GM12865 (cell line): ENCODE data around the gene MICAL2.

Experiments
- DNase-seq: peaks from one replicate; pipeline ENCODE4 v3.0.0; 2010; ENCODE audit warnings: low read depth
- H3K4me3 ChIP-seq: 2 replicates; pipeline ENCODE4 v1.5.1; 2011; ENCODE audit warnings: mild to moderate bottlenecking, low read depth, low read length, control low read depth
- CTCF ChIP-seq: IDR thresholded peaks from 2 replicates; pipeline ENCODE4 v1.5.1; 2011; ENCODE audit warnings: low read length, control low read depth, low read depth, inconsistent platforms; ENCODE audit not compliant: insufficient read depth; ENCODE audit errors: missing control alignments

Gene MICAL2

GRCh38 chr11:12267921-12268320 is 157.5 kb downstream of the MICAL2 start:
- no peak for DNase-seq
- H3K4me3 ChIP-seq, result no peak overlapping the region
- no peak for TF ChIP-seq CTCF

- no peak overlapping the region for H3K4me3 ChIP-seq
- DNase-seq, result no peak
- no peak for TF ChIP-seq CTCF
Measured at GRCh38 chr11:12269104-12269441, 158.7 kb downstream of the MICAL2 start.

DNA sequence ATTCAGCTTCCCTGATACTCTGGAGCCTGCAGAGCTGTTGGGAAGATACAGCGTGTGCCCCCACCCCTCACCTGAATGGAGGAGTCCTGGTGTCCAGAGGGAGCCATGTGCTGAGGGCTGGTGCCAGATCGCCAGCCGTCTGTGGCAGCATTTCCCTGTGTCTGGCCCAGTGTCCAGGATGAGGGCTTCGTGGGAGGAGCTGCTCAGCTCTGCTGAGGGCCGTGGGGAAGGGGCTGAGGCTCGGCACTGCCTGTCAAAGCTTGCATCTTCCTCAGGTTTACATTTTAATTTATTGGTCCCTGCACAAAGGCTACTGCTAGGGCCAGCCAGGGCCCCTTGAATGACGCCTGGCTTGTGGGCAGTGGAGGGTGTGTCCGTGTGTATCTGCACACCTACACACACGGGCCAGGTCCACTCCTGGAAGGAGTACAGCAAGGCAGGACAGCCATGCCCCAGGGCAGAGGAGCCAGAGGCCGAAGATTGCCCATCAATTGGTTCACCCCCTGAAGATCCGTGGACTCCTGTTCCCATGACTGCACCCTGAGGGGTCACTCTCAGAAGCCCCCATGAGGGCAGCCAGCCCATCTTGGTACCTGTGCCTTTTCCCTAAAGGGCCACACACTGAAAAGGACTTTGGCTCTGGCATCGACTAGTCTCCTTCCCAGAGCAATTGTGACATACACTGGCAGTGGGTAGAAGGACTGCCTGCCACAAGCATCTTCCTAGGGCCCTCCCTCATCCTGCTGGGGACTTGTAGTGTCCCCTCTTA is 159.2 kb downstream of the MICAL2 start:
- no peak for TF ChIP-seq CTCF
- no peak overlapping the region for H3K4me3 ChIP-seq
- DNase-seq, result no peak

GRCh38 chr11:12270215-12270797 is 159.9 kb downstream of the MICAL2 start:
- TF ChIP-seq CTCF, result no peak
- H3K4me3 ChIP-seq, result no peak overlapping the region
- no peak for DNase-seq

DNA sequence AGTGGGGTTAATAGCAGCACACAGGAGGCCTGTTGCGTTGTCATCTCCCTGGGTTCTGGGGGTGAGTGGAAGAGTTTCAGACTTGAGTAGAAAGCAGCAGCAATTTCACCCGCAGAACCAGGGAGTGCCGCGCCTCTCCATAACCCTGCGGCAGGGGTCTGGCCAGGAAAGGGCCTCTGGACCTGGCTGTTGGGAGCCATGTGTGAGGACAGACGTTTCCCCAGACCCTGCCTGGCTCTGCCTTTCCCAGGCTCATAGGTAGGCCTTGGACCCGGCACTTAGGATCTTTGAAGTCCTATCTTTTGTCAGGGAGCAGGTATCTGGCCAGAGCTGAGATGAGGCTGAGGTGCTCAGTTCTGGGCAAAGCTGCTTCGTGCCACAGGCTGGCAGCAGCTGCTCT is 160.4 kb downstream of the MICAL2 start:
- no peak for TF ChIP-seq CTCF
- DNase-seq, result no peak
- H3K4me3 ChIP-seq, result no peak overlapping the region

DNA sequence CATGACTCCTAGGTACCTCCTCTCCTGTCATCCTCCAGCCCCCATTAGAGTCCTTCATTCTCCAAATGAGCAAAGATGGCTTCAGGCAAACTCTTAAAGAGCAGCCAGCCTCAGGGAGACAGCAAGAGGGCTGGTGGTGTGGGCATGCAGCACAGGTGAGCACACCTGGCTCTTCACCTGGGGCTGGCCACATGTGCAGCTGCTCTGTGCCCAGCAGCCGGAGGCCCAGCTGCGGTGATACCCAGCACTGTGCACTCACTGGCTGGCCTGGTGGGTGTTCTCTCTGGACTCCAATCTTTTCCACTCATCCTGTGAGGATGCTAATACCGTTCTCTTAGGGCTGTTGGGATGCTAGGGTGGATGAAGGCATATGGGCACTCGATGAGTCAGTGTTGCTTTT is 160.9 kb downstream of the MICAL2 start:
- no peak overlapping the region for H3K4me3 ChIP-seq
- DNase-seq, result no peak

More for the DNA sequence above, 160.9 kb downstream of the MICAL2 start:
- no peak for TF ChIP-seq CTCF
